Measurements from ENCODE around the gene MICAL2. TPM values are rescaled to one million over a fixed set of nuclear protein-coding genes. Genes with fewer than 3 reads are reported as not detected.

The MICAL2 gene
- total and polyA plus RNA-seq, 2 of the 13 experiments (the other 11 are each of a cell fraction or from before 2014, with no cell fraction given), result 0.78 to 1.1 TPM

DNA sequence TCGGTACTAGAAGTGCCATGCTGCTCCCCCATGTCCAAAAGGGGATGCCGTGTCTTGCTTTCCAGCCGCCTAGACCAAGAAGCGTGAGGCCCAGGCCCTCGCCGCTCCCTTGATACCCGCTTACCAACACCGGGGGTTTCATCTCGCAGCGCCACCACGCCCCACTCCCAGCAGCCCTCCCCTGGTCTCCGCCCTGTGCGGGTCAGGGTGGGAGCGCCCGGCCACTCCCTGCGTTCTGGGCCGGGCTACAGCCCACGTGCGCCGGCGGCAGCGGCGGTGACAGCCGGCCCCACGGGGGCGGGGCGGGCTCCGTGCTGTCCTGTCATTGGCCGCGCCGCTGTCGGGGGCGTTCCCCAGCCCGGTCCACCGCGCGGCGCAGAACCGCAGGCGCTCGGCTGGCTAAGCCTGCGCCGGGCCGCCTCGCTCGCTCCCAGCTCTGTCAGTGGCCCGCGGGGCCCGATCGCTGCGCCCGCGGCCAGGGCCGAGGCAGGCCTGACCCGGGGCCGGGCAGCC is at the start of gene MICAL2 (continued):
- no peak for TF ChIP-seq ZNF30 (CRISPR knock-in tag; IDR thresholded peaks at IDR 0.05)
- TF ChIP-seq, protein P1, sequence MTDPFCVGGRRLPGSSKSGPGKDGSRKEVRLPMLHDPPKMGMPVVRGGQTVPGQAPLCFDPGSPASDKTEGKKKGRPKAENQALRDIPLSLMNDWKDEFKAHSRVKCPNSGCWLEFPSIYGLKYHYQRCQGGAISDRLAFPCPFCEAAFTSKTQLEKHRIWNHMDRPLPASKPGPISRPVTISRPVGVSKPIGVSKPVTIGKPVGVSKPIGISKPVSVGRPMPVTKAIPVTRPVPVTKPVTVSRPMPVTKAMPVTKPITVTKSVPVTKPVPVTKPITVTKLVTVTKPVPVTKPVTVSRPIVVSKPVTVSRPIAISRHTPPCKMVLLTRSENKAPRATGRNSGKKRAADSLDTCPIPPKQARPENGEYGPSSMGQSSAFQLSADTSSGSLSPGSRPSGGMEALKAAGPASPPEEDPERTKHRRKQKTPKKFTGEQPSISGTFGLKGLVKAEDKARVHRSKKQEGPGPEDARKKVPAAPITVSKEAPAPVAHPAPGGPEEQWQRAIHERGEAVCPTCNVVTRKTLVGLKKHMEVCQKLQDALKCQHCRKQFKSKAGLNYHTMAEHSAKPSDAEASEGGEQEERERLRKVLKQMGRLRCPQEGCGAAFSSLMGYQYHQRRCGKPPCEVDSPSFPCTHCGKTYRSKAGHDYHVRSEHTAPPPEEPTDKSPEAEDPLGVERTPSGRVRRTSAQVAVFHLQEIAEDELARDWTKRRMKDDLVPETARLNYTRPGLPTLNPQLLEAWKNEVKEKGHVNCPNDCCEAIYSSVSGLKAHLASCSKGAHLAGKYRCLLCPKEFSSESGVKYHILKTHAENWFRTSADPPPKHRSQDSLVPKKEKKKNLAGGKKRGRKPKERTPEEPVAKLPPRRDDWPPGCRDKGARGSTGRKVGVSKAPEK (CRISPR knock-in tag; IDR thresholded peaks at IDR 0.05; ENCODE audit: borderline replicate concordance), result no peak
- no peak for TF ChIP-seq ZNF7 (CRISPR knock-in tag; IDR thresholded peaks at IDR 0.05)
- no peak for TF ChIP-seq ZSCAN30 (CRISPR knock-in tag; IDR thresholded peaks at IDR 0.05)
- TF ChIP-seq POLR2G (IDR thresholded peaks at IDR 0.05; ENCODE audit: low read depth, low read length), result no peak

DNA sequence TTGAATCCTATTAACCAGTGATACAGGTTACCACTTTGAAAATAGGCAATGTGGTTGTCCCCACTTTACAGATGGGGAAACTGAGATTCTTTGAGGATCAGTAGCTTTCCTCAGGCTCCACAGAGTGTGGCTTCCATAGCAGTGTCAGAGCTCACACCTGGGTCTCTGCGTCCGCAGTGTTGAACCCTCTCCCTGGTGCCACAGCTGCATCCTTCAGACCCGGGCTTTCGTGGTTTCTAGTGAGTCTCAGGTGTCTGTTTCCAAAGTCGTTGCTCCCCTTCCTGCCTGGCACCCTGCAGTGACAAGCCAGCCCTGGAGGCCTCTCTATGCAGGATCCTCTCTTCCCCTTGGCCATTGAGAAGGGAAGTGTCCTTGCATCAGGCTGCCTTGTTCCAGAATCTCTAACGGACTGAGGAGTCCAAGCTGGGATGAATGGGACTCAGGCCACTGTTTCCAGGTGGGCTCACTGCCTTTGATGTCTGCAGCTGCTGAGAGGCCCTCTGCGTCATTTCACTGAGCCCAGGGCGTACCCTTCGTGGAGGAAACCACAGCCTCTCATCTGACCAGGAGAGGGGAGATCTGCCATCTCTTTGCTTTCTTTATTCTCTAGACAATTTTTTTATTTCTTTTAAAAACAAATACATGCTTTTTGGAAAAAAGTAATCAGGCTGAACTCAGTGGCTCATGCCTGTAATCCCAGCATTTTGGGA is 48.4 kb upstream of the MICAL2 start:
- Histone ChIP-seq H3K9ac (ENCODE audit: insufficient read depth, low read depth, low read length) (no peak overlapping the region), H3K27ac (ENCODE audit: extremely low read length, insufficient read depth, low read length) (no peak overlapping the region), H4K20me1 (ENCODE audit: insufficient read depth, low read length) (no peaks in the 10 kb centered on the region), H3K36me3 (replicated peaks in 1 of 2; ENCODE audit: control insufficient read depth in 1 of 2, insufficient read depth in 2 of 2, low read length in 2 of 2) (no peaks in the 10 kb centered on the region), H3K4me1 (ENCODE audit: insufficient read depth, low read length) (peaks cover 16% of the 10 kb centered on the region), H3K4me3 (replicated peaks in 1 of 3; ENCODE audit: insufficient read depth in 1 of 3, low read depth in 2 of 3, low read length in 3 of 3) (no peak overlapping the region), H3K4me2 (ENCODE audit: low read depth, low read length) (no peak overlapping the region), H3K9me3 (ENCODE audit: low read length) (0 out of 2 replicates have a peak, but pooled peaks cover 4% of the 10 kb centered on the region), H3K79me2 (ENCODE audit: insufficient read depth, low read length) (no peaks in the 10 kb centered on the region), H3K27me3 (ENCODE audit: control insufficient read depth in 1 of 2, insufficient read depth in 2 of 2, low read length in 2 of 2) (no peaks in the 10 kb centered on the region), H2AFZ (ENCODE audit: low read length) (no peak overlapping the region)
- intact Hi-C loops (cut with micrococcal nuclease; ENCODE audit: unreplicated experiment) (no loop called here), in situ Hi-C loops (cut with HindIII; ENCODE audit: extremely low pct_ligation_motif_present, low pct_unique_long_range_greater_than_20kb) (no loop called here)
- no peak for FAIRE-seq
- 58% methylated on average over 7 of the region's 9 CpGs for WGBS (ENCODE audit: low lambda C conversion rate)
- DNase-seq (ENCODE audit: low spot score), result no peak
- CTCF ChIA-PET (ENCODE audit: low intra/inter-chr PET ratio, low total read pairs), result no interaction called here
- ATAC-seq, result no peak
- POLR2A ChIA-PET, result no interaction called here
- no TSS peak for BruUV-seq (replicated peaks)
- TF ChIP-seq ZNF230 (CRISPR knock-in tag; IDR thresholded peaks at IDR 0.05) (no peak), STAG1 (CRISPR knock-in tag; IDR thresholded peaks at IDR 0.05) (no peak), FOXA3 (CRISPR knock-in tag; IDR thresholded peaks at IDR 0.05) (no peak)
- TF ChIP-seq, protein P2, sequence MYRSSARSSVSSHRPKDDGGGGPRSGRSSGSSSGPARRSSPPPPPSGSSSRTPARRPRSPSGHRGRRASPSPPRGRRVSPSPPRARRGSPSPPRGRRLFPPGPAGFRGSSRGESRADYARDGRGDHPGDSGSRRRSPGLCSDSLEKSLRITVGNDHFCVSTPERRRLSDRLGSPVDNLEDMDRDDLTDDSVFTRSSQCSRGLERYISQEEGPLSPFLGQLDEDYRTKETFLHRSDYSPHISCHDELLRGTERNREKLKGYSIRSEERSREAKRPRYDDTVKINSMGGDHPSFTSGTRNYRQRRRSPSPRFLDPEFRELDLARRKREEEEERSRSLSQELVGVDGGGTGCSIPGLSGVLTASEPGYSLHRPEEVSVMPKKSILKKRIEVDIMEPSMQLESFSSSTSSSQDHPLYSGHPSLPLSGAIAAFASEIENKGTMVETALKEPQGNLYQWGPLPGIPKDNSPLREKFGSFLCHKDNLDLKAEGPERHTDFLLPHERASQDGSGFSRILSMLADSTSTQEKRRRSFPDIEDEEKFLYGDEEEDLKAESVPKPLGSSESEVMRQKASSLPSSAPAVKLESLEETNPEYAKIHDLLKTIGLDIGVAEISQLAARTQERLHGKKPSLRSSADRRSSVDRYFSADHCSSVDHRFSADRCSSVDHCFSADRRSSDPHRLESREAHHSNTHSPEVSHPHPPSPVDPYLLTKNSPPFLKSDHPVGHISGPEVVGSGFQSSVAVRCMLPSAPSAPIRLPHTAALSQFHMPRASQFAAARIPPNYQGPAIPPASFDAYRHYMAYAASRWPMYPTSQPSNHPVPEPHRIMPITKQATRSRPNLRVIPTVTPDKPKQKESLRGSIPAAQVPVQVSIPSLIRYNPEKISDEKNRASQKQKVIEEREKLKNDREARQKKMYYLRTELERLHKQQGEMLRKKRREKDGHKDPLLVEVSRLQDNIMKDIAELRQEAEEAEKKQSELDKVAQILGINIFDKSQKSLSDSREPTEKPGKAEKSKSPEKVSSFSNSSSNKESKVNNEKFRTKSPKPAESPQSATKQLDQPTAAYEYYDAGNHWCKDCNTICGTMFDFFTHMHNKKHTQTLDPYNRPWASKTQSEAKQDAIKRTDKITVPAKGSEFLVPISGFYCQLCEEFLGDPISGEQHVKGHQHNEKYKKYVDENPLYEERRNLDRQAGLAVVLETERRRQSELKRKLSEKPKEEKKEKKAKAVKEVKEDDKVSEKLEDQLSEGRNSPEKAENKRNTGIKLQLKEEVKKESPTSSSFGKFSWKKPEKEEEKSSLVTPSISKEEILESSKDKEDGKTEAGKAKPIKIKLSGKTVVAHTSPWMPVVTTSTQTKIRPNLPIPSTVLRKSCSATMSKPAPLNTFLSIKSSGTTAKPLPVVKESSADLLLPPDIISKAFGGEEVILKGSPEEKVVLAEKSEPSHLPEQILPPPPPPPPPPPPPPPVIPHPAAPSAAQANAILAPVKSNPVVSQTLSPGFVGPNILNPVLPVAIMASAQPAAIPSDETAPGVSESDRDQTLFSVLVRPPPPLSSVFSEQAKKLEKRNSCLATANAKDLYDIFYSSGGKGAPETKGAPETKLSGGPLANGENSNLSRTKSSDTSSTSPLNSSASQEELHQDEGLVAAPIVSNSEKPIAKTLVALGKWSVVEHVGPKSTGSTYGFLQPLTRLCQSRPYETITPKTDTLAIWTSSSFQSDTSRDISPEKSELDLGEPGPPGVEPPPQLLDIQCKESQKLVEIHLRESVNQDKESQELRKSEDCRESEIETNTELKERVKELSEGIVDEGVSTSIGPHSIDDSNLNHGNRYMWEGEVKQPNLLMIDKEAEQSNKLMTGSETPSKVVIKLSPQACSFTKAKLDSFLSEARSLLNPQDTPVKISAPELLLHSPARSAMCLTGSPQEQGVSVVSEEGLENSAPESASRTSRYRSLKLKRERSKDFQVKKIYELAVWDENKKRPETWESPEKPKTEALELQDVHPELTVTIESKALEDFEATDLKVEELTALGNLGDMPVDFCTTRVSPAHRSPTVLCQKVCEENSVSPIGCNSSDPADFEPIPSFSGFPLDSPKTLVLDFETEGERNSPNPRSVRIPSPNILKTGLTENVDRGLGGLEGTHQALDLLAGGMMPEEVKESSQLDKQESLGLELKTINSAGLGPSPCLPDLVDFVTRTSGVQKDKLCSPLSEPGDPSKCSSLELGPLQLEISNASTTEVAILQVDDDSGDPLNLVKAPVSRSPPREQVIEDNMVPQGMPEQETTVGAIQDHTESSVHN (CRISPR knock-in tag; IDR thresholded peaks at IDR 0.05), result no peak
- TF ChIP-seq, protein P3, sequence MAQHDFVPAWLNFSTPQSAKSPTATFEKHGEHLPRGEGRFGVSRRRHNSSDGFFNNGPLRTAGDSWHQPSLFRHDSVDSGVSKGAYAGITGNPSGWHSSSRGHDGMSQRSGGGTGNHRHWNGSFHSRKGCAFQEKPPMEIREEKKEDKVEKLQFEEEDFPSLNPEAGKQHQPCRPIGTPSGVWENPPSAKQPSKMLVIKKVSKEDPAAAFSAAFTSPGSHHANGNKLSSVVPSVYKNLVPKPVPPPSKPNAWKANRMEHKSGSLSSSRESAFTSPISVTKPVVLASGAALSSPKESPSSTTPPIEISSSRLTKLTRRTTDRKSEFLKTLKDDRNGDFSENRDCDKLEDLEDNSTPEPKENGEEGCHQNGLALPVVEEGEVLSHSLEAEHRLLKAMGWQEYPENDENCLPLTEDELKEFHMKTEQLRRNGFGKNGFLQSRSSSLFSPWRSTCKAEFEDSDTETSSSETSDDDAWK (CRISPR knock-in tag; IDR thresholded peaks at IDR 0.05), result no peak
